H1 (cell line): ENCODE data around the gene GFI1B. TPM values are rescaled to one million over a fixed set of nuclear protein-coding genes. Genes with fewer than 3 reads are reported as not detected.

Experiments used
- polyA plus RNA-seq, 7 experiments: library from polyadenylated mRNA; depleted of rRNA in 3 of 7; stranded (reverse) in 5 of 7; unstranded in 2 of 7; fragments of >200 nt in 5 of 7; fragments of 200-250 nt in 2 of 7; gene quantifications; 1 replicate in 5 of 7; 2 replicates in 1 of 7; 4 replicates in 1 of 7; pipeline versions ENCODE4 v1.2.1 to v1.2.3, GENCODE V29; 2011 to 2013; ENCODE audit warnings: missing spikeins in 2 of 7, mixed read lengths in 2 of 7
- total RNA-seq: library from RNA; stranded (reverse); fragmentation: NEBNext Ultra II Directional; extraction: Animal tissue kit (Norgen Biotek cat#: 25700); gene quantifications from 2 replicates; pipeline ENCODE4 v1.2.1, GENCODE V29; 2021
- TF ChIP-seq, protein P1 (sequence below): fragments of 300-600 bp; sonication (generic); IDR thresholded peaks from 2 replicates; pipeline ENCODE4 v1.7.1; 2012; ENCODE audit warnings: low read length, moderate library complexity, mild to moderate bottlenecking, inconsistent platforms; ENCODE audit not compliant: insufficient replicate concordance

The GFI1B gene
- total and polyA plus RNA-seq, 2 of the 8 experiments (the other 6 are each of a cell fraction or from before 2014, with no cell fraction given) = 0.09 to 0.11 TPM

DNA sequence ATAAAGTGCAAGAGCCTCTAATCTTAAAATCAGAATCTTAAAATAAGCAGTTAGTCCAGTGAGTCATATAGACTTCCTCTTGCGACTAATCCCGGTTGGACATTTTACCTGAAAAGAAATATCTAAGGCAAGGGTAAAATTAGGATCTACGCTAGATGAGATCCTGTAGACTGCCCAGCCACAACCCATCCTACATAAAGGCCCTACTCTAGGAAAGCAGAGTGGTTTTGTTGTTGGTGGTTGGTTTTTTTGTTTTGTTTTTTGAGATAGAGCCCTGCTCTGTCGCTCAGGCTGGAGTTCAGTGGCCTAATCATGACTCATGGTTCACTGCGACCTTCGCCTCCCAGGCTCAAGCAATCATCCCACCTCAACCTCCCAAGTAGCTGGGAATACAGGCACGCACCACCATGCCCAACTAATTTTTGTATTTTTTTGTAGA is 41.0 kb upstream of the GFI1B start (continued):
- TF ChIP-seq, protein P1, sequence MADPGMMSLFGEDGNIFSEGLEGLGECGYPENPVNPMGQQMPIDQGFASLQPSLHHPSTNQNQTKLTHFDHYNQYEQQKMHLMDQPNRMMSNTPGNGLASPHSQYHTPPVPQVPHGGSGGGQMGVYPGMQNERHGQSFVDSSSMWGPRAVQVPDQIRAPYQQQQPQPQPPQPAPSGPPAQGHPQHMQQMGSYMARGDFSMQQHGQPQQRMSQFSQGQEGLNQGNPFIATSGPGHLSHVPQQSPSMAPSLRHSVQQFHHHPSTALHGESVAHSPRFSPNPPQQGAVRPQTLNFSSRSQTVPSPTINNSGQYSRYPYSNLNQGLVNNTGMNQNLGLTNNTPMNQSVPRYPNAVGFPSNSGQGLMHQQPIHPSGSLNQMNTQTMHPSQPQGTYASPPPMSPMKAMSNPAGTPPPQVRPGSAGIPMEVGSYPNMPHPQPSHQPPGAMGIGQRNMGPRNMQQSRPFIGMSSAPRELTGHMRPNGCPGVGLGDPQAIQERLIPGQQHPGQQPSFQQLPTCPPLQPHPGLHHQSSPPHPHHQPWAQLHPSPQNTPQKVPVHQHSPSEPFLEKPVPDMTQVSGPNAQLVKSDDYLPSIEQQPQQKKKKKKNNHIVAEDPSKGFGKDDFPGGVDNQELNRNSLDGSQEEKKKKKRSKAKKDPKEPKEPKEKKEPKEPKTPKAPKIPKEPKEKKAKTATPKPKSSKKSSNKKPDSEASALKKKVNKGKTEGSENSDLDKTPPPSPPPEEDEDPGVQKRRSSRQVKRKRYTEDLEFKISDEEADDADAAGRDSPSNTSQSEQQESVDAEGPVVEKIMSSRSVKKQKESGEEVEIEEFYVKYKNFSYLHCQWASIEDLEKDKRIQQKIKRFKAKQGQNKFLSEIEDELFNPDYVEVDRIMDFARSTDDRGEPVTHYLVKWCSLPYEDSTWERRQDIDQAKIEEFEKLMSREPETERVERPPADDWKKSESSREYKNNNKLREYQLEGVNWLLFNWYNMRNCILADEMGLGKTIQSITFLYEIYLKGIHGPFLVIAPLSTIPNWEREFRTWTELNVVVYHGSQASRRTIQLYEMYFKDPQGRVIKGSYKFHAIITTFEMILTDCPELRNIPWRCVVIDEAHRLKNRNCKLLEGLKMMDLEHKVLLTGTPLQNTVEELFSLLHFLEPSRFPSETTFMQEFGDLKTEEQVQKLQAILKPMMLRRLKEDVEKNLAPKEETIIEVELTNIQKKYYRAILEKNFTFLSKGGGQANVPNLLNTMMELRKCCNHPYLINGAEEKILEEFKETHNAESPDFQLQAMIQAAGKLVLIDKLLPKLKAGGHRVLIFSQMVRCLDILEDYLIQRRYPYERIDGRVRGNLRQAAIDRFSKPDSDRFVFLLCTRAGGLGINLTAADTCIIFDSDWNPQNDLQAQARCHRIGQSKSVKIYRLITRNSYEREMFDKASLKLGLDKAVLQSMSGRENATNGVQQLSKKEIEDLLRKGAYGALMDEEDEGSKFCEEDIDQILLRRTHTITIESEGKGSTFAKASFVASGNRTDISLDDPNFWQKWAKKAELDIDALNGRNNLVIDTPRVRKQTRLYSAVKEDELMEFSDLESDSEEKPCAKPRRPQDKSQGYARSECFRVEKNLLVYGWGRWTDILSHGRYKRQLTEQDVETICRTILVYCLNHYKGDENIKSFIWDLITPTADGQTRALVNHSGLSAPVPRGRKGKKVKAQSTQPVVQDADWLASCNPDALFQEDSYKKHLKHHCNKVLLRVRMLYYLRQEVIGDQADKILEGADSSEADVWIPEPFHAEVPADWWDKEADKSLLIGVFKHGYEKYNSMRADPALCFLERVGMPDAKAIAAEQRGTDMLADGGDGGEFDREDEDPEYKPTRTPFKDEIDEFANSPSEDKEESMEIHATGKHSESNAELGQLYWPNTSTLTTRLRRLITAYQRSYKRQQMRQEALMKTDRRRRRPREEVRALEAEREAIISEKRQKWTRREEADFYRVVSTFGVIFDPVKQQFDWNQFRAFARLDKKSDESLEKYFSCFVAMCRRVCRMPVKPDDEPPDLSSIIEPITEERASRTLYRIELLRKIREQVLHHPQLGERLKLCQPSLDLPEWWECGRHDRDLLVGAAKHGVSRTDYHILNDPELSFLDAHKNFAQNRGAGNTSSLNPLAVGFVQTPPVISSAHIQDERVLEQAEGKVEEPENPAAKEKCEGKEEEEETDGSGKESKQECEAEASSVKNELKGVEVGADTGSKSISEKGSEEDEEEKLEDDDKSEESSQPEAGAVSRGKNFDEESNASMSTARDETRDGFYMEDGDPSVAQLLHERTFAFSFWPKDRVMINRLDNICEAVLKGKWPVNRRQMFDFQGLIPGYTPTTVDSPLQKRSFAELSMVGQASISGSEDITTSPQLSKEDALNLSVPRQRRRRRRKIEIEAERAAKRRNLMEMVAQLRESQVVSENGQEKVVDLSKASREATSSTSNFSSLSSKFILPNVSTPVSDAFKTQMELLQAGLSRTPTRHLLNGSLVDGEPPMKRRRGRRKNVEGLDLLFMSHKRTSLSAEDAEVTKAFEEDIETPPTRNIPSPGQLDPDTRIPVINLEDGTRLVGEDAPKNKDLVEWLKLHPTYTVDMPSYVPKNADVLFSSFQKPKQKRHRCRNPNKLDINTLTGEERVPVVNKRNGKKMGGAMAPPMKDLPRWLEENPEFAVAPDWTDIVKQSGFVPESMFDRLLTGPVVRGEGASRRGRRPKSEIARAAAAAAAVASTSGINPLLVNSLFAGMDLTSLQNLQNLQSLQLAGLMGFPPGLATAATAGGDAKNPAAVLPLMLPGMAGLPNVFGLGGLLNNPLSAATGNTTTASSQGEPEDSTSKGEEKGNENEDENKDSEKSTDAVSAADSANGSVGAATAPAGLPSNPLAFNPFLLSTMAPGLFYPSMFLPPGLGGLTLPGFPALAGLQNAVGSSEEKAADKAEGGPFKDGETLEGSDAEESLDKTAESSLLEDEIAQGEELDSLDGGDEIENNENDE = no peak
